Measurements from ENCODE around the gene STK32A.

The STK32A gene

GRCh38 chr5:147382776-147383175 is 147.9 kb downstream of the STK32A start:
- Histone ChIP-seq H3K36me3 (ENCODE audit: control insufficient read depth in 5 of 5, insufficient read depth in 5 of 5, low read length in 5 of 5) (no peaks in the 10 kb centered on the region), H3K9me3 (ENCODE audit: control insufficient read depth in 5 of 5, low read length in 5 of 5) (peaks cover 0 to 5% (median 3%) of the 10 kb centered on the region in 5 donors), H3K9ac (ENCODE audit: low read length in 5 of 5) (peak overlapping the region in 1 of 5 donors; percentile 35), H3K27ac (ENCODE audit: low read depth, low read length) (no peak overlapping the region), H3K4me3 (ENCODE audit: low read depth in 1 of 5, low read length in 5 of 5) (peak overlapping the region; percentile 36 to 90 (median 57)), H3K27me3 (ENCODE audit: control insufficient read depth in 5 of 5, insufficient read depth in 4 of 5, low read length in 5 of 5) (no peaks in the 10 kb centered on the region), H3K4me1 (ENCODE audit: control insufficient read depth in 5 of 5, insufficient read depth in 5 of 5, low read length in 5 of 5) (peaks cover 0 to 10% (median 0%) of the 10 kb centered on the region in 5 donors)

GRCh38 chr5:147384346-147385193 is 149.7 kb downstream of the STK32A start:
- H3K9ac ChIP-seq (ENCODE audit: low read length in 5 of 5): no peak overlapping the region
- no peaks in the 10 kb centered on the region for H3K36me3 ChIP-seq (ENCODE audit: control insufficient read depth in 5 of 5, insufficient read depth in 5 of 5, low read length in 5 of 5)
- H3K4me3 ChIP-seq (ENCODE audit: low read depth in 1 of 5, low read length in 5 of 5): no peak overlapping the region
- H3K27ac ChIP-seq (ENCODE audit: low read depth, low read length): no peak overlapping the region
- no peaks in the 10 kb centered on the region for H3K9me3 ChIP-seq (ENCODE audit: control insufficient read depth in 5 of 5, low read length in 5 of 5)
- H3K4me1 ChIP-seq (ENCODE audit: control insufficient read depth in 5 of 5, insufficient read depth in 5 of 5, low read length in 5 of 5): peaks cover 0 to 10% (median 0%) of the 10 kb centered on the region in 5 donors
- H3K27me3 ChIP-seq (ENCODE audit: control insufficient read depth in 5 of 5, insufficient read depth in 4 of 5, low read length in 5 of 5): no peaks in the 10 kb centered on the region

- no peak overlapping the region for H3K9ac ChIP-seq (ENCODE audit: low read length in 5 of 5)
- no peaks in the 10 kb centered on the region for H3K9me3 ChIP-seq (ENCODE audit: control insufficient read depth in 5 of 5, low read length in 5 of 5)
- H3K4me1 ChIP-seq (ENCODE audit: control insufficient read depth in 5 of 5, insufficient read depth in 5 of 5, low read length in 5 of 5): peaks cover 0 to 11% (median 0%) of the 10 kb centered on the region in 5 donors
- no peak overlapping the region for H3K4me3 ChIP-seq (ENCODE audit: low read depth in 1 of 5, low read length in 5 of 5)
- no peaks in the 10 kb centered on the region for H3K27me3 ChIP-seq (ENCODE audit: control insufficient read depth in 5 of 5, insufficient read depth in 4 of 5, low read length in 5 of 5)
- peaks cover 0 to 3% (median 0%) of the 10 kb centered on the region in 5 donors for H3K36me3 ChIP-seq (ENCODE audit: control insufficient read depth in 5 of 5, insufficient read depth in 5 of 5, low read length in 5 of 5)
- H3K27ac ChIP-seq (ENCODE audit: low read depth, low read length): no peak overlapping the region
Measured at GRCh38 chr5:147387109-147387508, 152.3 kb downstream of the STK32A start.

- no peak overlapping the region for H3K27ac ChIP-seq (ENCODE audit: low read depth, low read length)
- peaks cover 0 to 9% (median 3%) of the 10 kb centered on the region in 5 donors for H3K36me3 ChIP-seq (ENCODE audit: control insufficient read depth in 5 of 5, insufficient read depth in 5 of 5, low read length in 5 of 5)
- no peaks in the 10 kb centered on the region for H3K27me3 ChIP-seq (ENCODE audit: control insufficient read depth in 5 of 5, insufficient read depth in 4 of 5, low read length in 5 of 5)
- H3K4me3 ChIP-seq (ENCODE audit: low read depth in 1 of 5, low read length in 5 of 5): no peak overlapping the region
- peaks cover 0 to 5% (median 0%) of the 10 kb centered on the region in 5 donors for H3K4me1 ChIP-seq (ENCODE audit: control insufficient read depth in 5 of 5, insufficient read depth in 5 of 5, low read length in 5 of 5)
- H3K9ac ChIP-seq (ENCODE audit: low read length in 5 of 5): no peak overlapping the region
- no peaks in the 10 kb centered on the region for H3K9me3 ChIP-seq (ENCODE audit: control insufficient read depth in 5 of 5, low read length in 5 of 5)
Measured at GRCh38 chr5:147388184-147389108, 153.6 kb downstream of the STK32A start.

GRCh38 chr5:147390654-147391225 is 155.9 kb downstream of the STK32A start:
- Histone ChIP-seq H3K27me3 (ENCODE audit: control insufficient read depth in 5 of 5, insufficient read depth in 4 of 5, low read length in 5 of 5) (no peaks in the 10 kb centered on the region), H3K36me3 (ENCODE audit: control insufficient read depth in 5 of 5, insufficient read depth in 5 of 5, low read length in 5 of 5) (peaks cover 0 to 19% (median 12%) of the 10 kb centered on the region in 5 donors), H3K4me1 (ENCODE audit: control insufficient read depth in 5 of 5, insufficient read depth in 5 of 5, low read length in 5 of 5) (peaks cover 0 to 8% (median under 1%) of the 10 kb centered on the region in 5 donors), H3K4me3 (ENCODE audit: low read depth in 1 of 5, low read length in 5 of 5) (no peak overlapping the region), H3K9me3 (ENCODE audit: control insufficient read depth in 5 of 5, low read length in 5 of 5) (no peaks in the 10 kb centered on the region), H3K27ac (ENCODE audit: low read depth, low read length) (no peak overlapping the region), H3K9ac (ENCODE audit: low read length in 5 of 5) (no peak overlapping the region)

GRCh38 chr5:147391781-147392180 is 157.0 kb downstream of the STK32A start:
- no peak overlapping the region for H3K27ac ChIP-seq (ENCODE audit: low read depth, low read length)
- H3K36me3 ChIP-seq (ENCODE audit: control insufficient read depth in 5 of 5, insufficient read depth in 5 of 5, low read length in 5 of 5): peaks cover 0 to 27% (median 18%) of the 10 kb centered on the region in 5 donors
- H3K4me1 ChIP-seq (ENCODE audit: control insufficient read depth in 5 of 5, insufficient read depth in 5 of 5, low read length in 5 of 5): peaks cover 3 to 14% (median 6%) of the 10 kb centered on the region in 5 donors
- H3K4me3 ChIP-seq (ENCODE audit: low read depth in 1 of 5, low read length in 5 of 5): no peak overlapping the region
- H3K9ac ChIP-seq (ENCODE audit: low read length in 5 of 5): no peak overlapping the region
- H3K9me3 ChIP-seq (ENCODE audit: control insufficient read depth in 5 of 5, low read length in 5 of 5): no peaks in the 10 kb centered on the region
- no peaks in the 10 kb centered on the region for H3K27me3 ChIP-seq (ENCODE audit: control insufficient read depth in 5 of 5, insufficient read depth in 4 of 5, low read length in 5 of 5)

GRCh38 chr5:147393874-147394672 is 159.2 kb downstream of the STK32A start:
- Histone ChIP-seq H3K9me3 (ENCODE audit: control insufficient read depth in 5 of 5, low read length in 5 of 5) (no peaks in the 10 kb centered on the region), H3K9ac (ENCODE audit: low read length in 5 of 5) (no peak overlapping the region), H3K27me3 (ENCODE audit: control insufficient read depth in 5 of 5, insufficient read depth in 4 of 5, low read length in 5 of 5) (no peaks in the 10 kb centered on the region), H3K4me1 (ENCODE audit: control insufficient read depth in 5 of 5, insufficient read depth in 5 of 5, low read length in 5 of 5) (peaks cover 3 to 14% (median 6%) of the 10 kb centered on the region in 5 donors), H3K27ac (ENCODE audit: low read depth, low read length) (no peak overlapping the region), H3K4me3 (ENCODE audit: low read depth in 1 of 5, low read length in 5 of 5) (no peak overlapping the region), H3K36me3 (ENCODE audit: control insufficient read depth in 5 of 5, insufficient read depth in 5 of 5, low read length in 5 of 5) (peaks cover 0 to 45% (median 34%) of the 10 kb centered on the region in 5 donors)

- H3K4me1 ChIP-seq (ENCODE audit: control insufficient read depth in 5 of 5, insufficient read depth in 5 of 5, low read length in 5 of 5): peaks cover 3 to 14% (median 6%) of the 10 kb centered on the region in 5 donors
- no peak overlapping the region for H3K9ac ChIP-seq (ENCODE audit: low read length in 5 of 5)
- no peaks in the 10 kb centered on the region for H3K27me3 ChIP-seq (ENCODE audit: control insufficient read depth in 5 of 5, insufficient read depth in 4 of 5, low read length in 5 of 5)
- H3K27ac ChIP-seq (ENCODE audit: low read depth, low read length): no peak overlapping the region
- no peak overlapping the region for H3K4me3 ChIP-seq (ENCODE audit: low read depth in 1 of 5, low read length in 5 of 5)
- H3K9me3 ChIP-seq (ENCODE audit: control insufficient read depth in 5 of 5, low read length in 5 of 5): no peaks in the 10 kb centered on the region
- H3K36me3 ChIP-seq (ENCODE audit: control insufficient read depth in 5 of 5, insufficient read depth in 5 of 5, low read length in 5 of 5): peaks cover 0 to 61% (median 45%) of the 10 kb centered on the region in 5 donors
Measured at GRCh38 chr5:147396070-147396823, 161.4 kb downstream of the STK32A start.

All from subcutaneous abdominal adipose tissue (tissue), 5 donors.